Colonic mucosa (tissue), 4 donors: ENCODE results near the gene TRIP11. TPM values are rescaled to one million over a fixed set of nuclear protein-coding genes. Genes with fewer than 3 reads are reported as not detected.

Source experiments
- DNase-seq: peaks from one replicate; pipeline ENCODE4 v3.0.0-alpha.2; 2020
- H3K27ac ChIP-seq: fragments of 200-600 bp; one replicate; pipeline ENCODE4 v1.8.0; 2021
- H3K27me3 ChIP-seq: fragments of 200-600 bp; one replicate; pipeline ENCODE4 v1.8.0; 2021
- H3K36me3 ChIP-seq: fragments of 200-600 bp; one replicate; pipeline ENCODE4 v1.8.0; 2021
- H3K4me1 ChIP-seq: fragments of 200-600 bp; one replicate; pipeline ENCODE4 v1.8.0; 2021; ENCODE audit warnings: mild to moderate bottlenecking
- H3K4me3 ChIP-seq: fragments of 200-600 bp; one replicate; pipeline ENCODE4 v1.8.0; 2021
- H3K9ac ChIP-seq, 2 donors: one replicate each; pipeline ENCODE4 v1.7.0; 2013; ENCODE audit warnings: control low read depth in 2 of 2, low read depth in 2 of 2, low read length in 2 of 2
- H3K9me3 ChIP-seq: fragments of 200-600 bp; one replicate; pipeline ENCODE4 v1.8.0; 2021
- CTCF ChIP-seq: fragments of 200-600 bp; IDR thresholded peaks from one replicate; pipeline ENCODE4 v1.8.0; 2022; ENCODE audit warnings: antibody characterized with exemption, mild to moderate bottlenecking
- intact Hi-C: fragments of 100-400 bp; cut with DNase I; formaldehyde crosslinking; loops from one replicate; pipeline ENCODE4 v1.14.1; 2022
- total RNA-seq, 2 donors: library from RNA; stranded (reverse); fragmentation: NEBNext Ultra II Directional in 1 of 2; extraction: Animal tissue kit (Norgen Biotek cat#: 25700) in 1 of 2; gene quantifications; one replicate each; pipeline ENCODE4 v1.2.1, GENCODE V29; 2021
- donor health status: healthy.
- donor health status: DM: no; HTN: no; CAD: no.
- donor health status: DM: no; HTN: no; CAD: no.

The TRIP11 gene
- total RNA-seq, 2 donors from 2014 or later = 53.8 to 56.3 TPM

DNA sequence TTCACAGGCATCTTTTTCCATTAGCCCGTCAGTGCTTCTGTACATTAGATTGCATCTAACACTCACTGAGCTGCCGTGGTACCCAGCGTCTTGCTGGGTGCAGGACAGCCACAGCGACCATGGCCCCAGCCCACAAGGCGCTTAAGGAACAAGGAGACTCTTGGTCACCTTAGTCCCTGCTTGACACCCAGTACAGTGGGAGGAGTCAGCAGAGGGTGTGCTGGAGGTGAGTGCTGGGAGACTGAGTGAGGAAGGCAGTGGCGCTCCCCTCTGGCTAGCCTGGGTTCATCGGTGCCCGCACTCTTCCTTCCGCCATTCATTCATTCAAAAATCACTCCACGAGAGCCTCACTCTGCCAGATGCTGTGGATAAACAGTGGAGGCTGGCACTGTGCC lies 114.1 kb downstream of the TRIP11 start:
- Histone ChIP-seq H3K27ac (no peak overlapping the region), H3K4me3 (no peak overlapping the region)

DNA sequence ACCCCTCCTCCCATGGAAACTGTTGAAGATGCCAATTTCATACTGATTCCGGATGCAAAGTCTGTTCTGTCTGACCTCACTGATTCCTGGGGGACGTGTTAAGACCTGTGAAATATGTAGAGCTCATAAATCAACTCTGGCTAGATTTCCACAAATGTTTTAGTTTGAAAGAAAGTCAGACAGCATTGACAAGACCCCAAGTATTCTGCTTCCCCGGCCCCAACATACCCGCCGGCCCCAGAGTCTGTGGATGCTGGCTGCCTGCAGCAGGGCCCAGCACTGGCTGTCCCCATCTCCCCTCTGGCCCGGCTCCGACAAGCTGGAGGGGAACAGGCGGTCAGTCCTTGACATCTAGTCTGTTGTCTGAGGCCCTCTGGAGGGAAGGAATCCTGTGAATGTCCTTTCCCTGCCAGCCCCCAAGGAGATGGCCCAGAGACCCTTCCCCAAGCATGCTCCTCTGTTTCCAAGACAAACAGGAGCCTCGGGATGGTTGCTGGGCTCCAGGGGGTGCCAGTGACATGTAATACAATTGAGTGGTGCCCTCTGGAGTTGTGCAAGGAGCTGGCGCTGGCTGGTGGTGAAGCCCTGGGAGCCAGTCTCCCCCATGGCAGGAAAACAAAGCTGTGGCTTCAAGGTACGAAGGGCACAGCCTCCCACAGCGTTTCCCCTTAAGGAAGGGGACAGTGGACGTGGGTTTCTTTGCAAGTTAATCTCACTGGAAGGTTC lies 114.7 kb downstream of the TRIP11 start:
- Histone ChIP-seq H3K27me3 (no peaks in the 10 kb centered on the region), H3K4me1 (no peaks in the 10 kb centered on the region), H3K27ac (no peak overlapping the region), H3K4me3 (no peak overlapping the region), H3K36me3 (no peaks in the 10 kb centered on the region), H3K9me3 (no peaks in the 10 kb centered on the region), H3K9ac (no peak overlapping the region)
- DNase-seq = no peak
- intact Hi-C loops = no loop called here
- TF ChIP-seq CTCF = no peak

More for the DNA sequence above, 114.1 kb downstream of the TRIP11 start:
- intact Hi-C loops = no loop called here
- H3K4me1 ChIP-seq = no peaks in the 10 kb centered on the region
- no peaks in the 10 kb centered on the region for H3K27me3 ChIP-seq
- no peak for TF ChIP-seq CTCF
- no peaks in the 10 kb centered on the region for H3K9me3 ChIP-seq
- H3K9ac ChIP-seq = no peak overlapping the region
- DNase-seq = no peak
- no peaks in the 10 kb centered on the region for H3K36me3 ChIP-seq

- no peak for TF ChIP-seq CTCF
- Histone ChIP-seq H3K9me3 (no peaks in the 10 kb centered on the region), H3K4me3 (no peak overlapping the region), H3K36me3 (no peaks in the 10 kb centered on the region), H3K27ac (no peak overlapping the region), H3K9ac (no peak overlapping the region), H3K4me1 (no peaks in the 10 kb centered on the region), H3K27me3 (no peaks in the 10 kb centered on the region)
- intact Hi-C loops = no loop called here
- no peak for DNase-seq
These were observed 119.3 kb downstream of the TRIP11 start for GRCh38 chr14:91920526-91920925.

GRCh38 chr14:91919814-91920213 lies 120.0 kb downstream of the TRIP11 start:
- no peaks in the 10 kb centered on the region for H3K36me3 ChIP-seq
- no peaks in the 10 kb centered on the region for H3K9me3 ChIP-seq
- H3K27ac ChIP-seq = no peak overlapping the region
- intact Hi-C loops = loop anchor here (10.0 kb wide), 1 partner anchor 415 kb away; no protein-coding TSS in a partner anchor
- no peaks in the 10 kb centered on the region for H3K27me3 ChIP-seq
- no peak for TF ChIP-seq CTCF
- H3K4me3 ChIP-seq = no peak overlapping the region
- no peak overlapping the region for H3K9ac ChIP-seq
- no peak for DNase-seq
- H3K4me1 ChIP-seq = no peaks in the 10 kb centered on the region

DNA sequence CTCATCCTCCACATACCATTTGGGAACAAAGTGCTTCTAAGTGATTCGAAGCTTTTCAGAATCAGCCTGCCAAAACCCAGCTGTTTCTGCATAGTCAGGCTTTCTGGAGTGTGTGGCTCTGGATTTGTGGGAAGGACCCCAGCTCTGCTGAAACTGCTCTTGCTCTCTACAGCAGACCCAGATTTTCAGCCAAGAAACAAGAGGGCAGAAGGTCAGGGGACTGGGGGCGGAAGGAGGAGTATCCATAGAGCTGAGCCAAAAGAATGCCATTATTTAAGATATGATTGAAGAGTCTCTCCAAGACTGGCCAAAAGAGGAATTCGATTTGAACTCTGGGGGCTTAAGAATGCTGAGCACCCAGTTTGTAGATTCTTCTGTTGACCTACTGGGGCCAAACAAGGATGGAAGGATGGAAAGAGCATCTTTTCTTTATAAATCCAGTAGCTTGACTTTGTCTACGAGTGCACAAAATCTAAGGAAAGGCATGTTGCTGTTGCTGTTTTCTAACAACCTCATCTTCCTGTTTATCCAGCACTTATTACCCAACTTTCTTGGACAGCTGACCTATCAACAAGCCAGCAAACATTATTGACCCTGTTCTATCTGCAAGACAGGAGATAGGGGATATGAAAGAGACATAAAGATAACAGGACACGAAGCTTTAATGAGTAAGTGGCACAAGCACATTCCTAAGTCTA lies 121.5 kb downstream of the TRIP11 start:
- no peak overlapping the region for H3K27ac ChIP-seq
- DNase-seq = no peak
- H3K9ac ChIP-seq = no peak overlapping the region

More for the DNA sequence above, 121.5 kb downstream of the TRIP11 start:
- Histone ChIP-seq H3K9me3 (no peaks in the 10 kb centered on the region), H3K36me3 (no peaks in the 10 kb centered on the region), H3K27me3 (no peaks in the 10 kb centered on the region), H3K4me1 (no peaks in the 10 kb centered on the region), H3K4me3 (no peak overlapping the region)
- TF ChIP-seq CTCF = no peak
- intact Hi-C loops = loop anchor here (10.0 kb wide), 1 partner anchor 414 kb away; no protein-coding TSS in a partner anchor

Other genes with a start within 250 kb of the TRIP11 start
- 10 to 100 TPM; 67.6 to 93.4 TPM for gene TC2N, start 172.5 kb downstream of the TRIP11 start, total RNA-seq
- 10 to 100 TPM in 1 of 2 donors, 1 to 10 TPM in 1; 4.2 to 14.5 TPM for gene FBLN5, start 92.4 kb downstream of the TRIP11 start, total RNA-seq
- 10 to 100 TPM; 20.6 to 21.8 TPM for gene ATXN3, start 66.5 kb upstream of the TRIP11 start, total RNA-seq
- 100 to 1,000 TPM; 167 to 185 TPM for gene NDUFB1, start 81.6 kb upstream of the TRIP11 start, total RNA-seq
- gene CPSF2, start 81.9 kb upstream of the TRIP11 start, total RNA-seq = 10 to 100 TPM; 59.8 to 64.6 TPM